Measurements from ENCODE around the gene MAP3K6. TPM values are rescaled to one million over a fixed set of nuclear protein-coding genes. Genes with fewer than 3 reads are reported as not detected.
"Not testable (repeated sequence)": the region's sequence is repeated elsewhere in the genome, so short reads cannot be mapped to it uniquely, and the experiment has no call there.

The MAP3K6 gene
- total RNA-seq, 1 donor from 2014 or later: 48.2 TPM

DNA sequence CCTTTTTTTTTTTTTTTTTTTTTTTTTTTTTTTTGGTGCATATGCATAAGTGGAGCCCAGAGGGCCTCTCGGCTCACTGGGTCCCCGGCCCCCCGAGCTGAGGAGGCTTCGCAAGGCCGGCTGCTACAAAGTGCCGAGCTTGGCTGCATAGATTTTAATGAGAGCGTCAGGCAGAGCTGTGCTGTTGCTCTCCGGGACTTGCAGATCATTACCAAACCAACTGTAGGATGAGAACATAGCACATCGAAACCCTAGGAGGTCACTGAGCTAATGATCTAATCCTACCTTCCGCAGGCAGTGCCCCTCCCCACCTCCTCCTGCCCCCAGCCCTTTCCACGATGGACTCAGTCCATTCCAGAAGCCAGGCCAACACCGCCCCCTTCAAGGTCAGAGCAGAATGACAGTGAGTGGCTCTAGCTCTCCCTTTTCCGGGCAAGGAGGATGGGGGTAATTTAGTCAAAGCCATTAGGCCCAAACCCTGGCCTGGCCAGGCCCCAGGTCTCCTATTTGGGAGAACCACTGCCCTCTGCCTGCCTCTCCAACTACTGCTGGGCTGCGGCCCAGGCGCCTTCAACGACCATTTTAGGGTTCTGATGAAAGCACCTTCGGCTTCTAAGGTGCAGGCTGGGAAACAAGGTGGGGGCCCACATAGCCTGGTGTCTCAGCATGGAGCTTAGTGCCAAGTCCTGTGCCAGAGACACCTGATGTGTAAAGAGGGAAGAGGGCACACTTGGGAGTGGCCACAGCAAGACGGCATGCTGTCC, 39.0 kb upstream of the MAP3K6 start:
- peaks cover 50% of the 10 kb centered on the region for H3K4me1 Mint-ChIP-seq (ENCODE audit: unreplicated experiment)
- H3K4me3 Mint-ChIP-seq (ENCODE audit: unreplicated experiment); DNase-seq (ENCODE audit: extremely low spot score, unreplicated experiment); H3K27me3 Mint-ChIP-seq (ENCODE audit: unreplicated experiment); H3K9me3 Mint-ChIP-seq (ENCODE audit: unreplicated experiment): not testable (repeated sequence)
- TF ChIP-seq, protein P1, sequence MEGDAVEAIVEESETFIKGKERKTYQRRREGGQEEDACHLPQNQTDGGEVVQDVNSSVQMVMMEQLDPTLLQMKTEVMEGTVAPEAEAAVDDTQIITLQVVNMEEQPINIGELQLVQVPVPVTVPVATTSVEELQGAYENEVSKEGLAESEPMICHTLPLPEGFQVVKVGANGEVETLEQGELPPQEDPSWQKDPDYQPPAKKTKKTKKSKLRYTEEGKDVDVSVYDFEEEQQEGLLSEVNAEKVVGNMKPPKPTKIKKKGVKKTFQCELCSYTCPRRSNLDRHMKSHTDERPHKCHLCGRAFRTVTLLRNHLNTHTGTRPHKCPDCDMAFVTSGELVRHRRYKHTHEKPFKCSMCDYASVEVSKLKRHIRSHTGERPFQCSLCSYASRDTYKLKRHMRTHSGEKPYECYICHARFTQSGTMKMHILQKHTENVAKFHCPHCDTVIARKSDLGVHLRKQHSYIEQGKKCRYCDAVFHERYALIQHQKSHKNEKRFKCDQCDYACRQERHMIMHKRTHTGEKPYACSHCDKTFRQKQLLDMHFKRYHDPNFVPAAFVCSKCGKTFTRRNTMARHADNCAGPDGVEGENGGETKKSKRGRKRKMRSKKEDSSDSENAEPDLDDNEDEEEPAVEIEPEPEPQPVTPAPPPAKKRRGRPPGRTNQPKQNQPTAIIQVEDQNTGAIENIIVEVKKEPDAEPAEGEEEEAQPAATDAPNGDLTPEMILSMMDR (IDR thresholded peaks at IDR 0.05): peak; percentile 10
- peaks cover 23% of the 10 kb centered on the region for H3K36me3 Mint-ChIP-seq (ENCODE audit: unreplicated experiment)
- peak overlapping the region; percentile 88 for H3K27ac Mint-ChIP-seq (ENCODE audit: unreplicated experiment)

DNA sequence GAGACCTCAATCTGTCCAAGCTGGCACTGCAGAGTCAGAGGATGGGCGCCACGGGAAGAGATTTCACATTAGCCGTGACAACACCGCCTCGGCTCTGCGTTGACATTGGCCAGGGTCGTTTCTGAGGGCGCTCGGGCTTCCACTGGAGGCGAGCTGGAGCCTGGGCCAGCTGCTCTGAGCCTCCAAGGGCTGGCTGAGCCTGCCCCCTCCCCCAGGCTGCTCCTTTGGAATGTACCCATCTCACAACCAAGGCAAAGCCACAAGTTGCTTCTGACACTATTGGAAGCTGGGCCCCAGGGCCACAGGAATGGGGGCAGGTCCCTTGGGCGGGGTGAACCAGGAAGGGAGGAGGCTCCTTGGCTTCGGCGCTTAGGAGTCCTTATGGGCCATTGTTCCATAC, 38.3 kb upstream of the MAP3K6 start:
- peaks cover 50% of the 10 kb centered on the region for H3K4me1 Mint-ChIP-seq (ENCODE audit: unreplicated experiment)
- TF ChIP-seq, protein P1 (IDR thresholded peaks at IDR 0.05): no peak
- no peak overlapping the region for H3K4me3 Mint-ChIP-seq (ENCODE audit: unreplicated experiment)
- no peaks in the 10 kb centered on the region for H3K9me3 Mint-ChIP-seq (ENCODE audit: unreplicated experiment)
- H3K27ac Mint-ChIP-seq (ENCODE audit: unreplicated experiment): peak overlapping the region; percentile 88
- DNase-seq (ENCODE audit: extremely low spot score, unreplicated experiment): no peak
- H3K27me3 Mint-ChIP-seq (ENCODE audit: unreplicated experiment): no peaks in the 10 kb centered on the region
- peaks cover 18% of the 10 kb centered on the region for H3K36me3 Mint-ChIP-seq (ENCODE audit: unreplicated experiment)

DNA sequence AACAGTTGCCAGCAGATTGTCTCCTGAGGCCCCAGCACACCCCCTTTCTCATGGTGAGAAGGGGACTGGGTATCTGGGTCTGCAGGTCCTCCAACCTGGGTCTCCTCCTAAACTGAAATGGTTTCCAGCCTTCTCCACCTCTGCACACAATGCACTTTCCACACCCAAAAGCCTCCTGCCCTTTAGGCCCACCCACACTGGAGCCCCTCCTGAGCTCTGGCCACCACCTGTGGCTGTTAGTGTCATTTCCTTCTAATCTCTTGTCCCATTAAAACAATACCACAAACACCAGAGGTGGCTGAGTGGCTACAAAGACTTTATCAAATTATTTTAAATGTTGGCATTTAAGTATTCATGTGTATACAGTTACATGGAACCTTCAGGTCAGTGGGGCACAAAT, 37.2 kb upstream of the MAP3K6 start:
- Mint-ChIP-seq H3K4me3 (ENCODE audit: unreplicated experiment) (no peak overlapping the region), H3K4me1 (ENCODE audit: unreplicated experiment) (peaks cover 55% of the 10 kb centered on the region), H3K36me3 (ENCODE audit: unreplicated experiment) (peaks cover 18% of the 10 kb centered on the region), H3K27ac (ENCODE audit: unreplicated experiment) (peak overlapping the region; percentile 88), H3K9me3 (ENCODE audit: unreplicated experiment) (no peaks in the 10 kb centered on the region), H3K27me3 (ENCODE audit: unreplicated experiment) (no peaks in the 10 kb centered on the region)
- TF ChIP-seq, protein P1 (IDR thresholded peaks at IDR 0.05): no peak
- no peak for DNase-seq (ENCODE audit: extremely low spot score, unreplicated experiment)

DNA sequence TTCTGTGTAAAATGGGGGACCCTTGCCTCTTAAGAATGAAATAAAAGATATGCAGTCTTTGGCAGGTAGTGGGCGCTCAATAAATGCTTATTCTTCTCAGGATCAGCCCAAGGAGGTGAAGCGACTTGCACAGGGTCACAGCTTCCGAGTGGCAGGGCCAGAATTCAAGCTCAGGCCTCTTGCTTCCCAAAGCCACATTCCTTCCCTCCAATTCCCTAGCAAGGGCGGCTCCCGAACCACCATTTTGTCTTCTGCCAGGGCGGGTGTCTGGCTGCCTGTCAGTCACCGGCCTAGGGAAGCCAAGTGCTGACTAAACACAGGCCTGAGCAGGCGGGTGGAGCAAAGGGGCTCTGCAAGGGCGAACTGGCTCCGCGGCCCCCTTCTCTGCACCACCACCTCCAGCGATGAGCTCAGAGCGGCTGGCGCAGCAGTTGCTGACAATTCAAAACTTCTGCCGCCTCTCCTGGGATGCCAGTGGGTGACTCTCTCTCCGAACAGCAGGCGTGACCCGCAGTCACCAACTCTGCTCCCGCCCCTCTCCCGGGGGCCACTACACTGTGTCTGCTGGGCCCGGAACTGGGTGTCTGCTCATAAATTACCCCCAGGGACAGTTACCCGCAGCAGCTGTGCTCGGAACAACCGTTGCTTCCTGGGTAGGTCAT, 36.4 kb upstream of the MAP3K6 start:
- no peaks in the 10 kb centered on the region for H3K27me3 Mint-ChIP-seq (ENCODE audit: unreplicated experiment)
- peak; percentile 85 for DNase-seq (ENCODE audit: extremely low spot score, unreplicated experiment)
- H3K27ac Mint-ChIP-seq (ENCODE audit: unreplicated experiment): peak overlapping the region; percentile 88
- TF ChIP-seq, protein P1 (IDR thresholded peaks at IDR 0.05): peak; percentile 41
- H3K36me3 Mint-ChIP-seq (ENCODE audit: unreplicated experiment): peaks cover 12% of the 10 kb centered on the region
- H3K9me3 Mint-ChIP-seq (ENCODE audit: unreplicated experiment): no peaks in the 10 kb centered on the region
- H3K4me1 Mint-ChIP-seq (ENCODE audit: unreplicated experiment): peaks cover 59% of the 10 kb centered on the region
- no peak overlapping the region for H3K4me3 Mint-ChIP-seq (ENCODE audit: unreplicated experiment)

DNA sequence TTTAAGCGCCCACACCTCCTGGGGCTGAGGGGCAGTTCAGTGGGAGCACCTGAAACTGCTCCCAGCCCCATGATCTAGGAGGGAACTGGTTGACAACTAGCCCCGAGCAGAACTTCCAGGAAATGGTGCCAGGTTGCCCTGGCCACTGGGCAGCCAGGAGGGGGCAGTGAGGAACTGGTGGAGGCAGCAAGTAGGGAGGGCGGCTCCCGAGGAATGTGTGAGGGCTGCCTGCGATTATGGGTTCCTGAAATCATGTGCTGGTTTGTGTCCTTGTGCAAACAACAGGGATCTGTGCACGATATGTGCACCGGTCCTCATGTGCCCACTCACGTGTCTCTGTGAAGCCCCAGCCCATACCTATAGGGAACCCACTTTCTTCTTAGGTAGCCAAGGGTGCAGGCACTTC, 35.6 kb upstream of the MAP3K6 start:
- Mint-ChIP-seq H3K36me3 (ENCODE audit: unreplicated experiment) (peaks cover 4% of the 10 kb centered on the region), H3K4me3 (ENCODE audit: unreplicated experiment) (no peak overlapping the region), H3K27me3 (ENCODE audit: unreplicated experiment) (no peaks in the 10 kb centered on the region), H3K27ac (ENCODE audit: unreplicated experiment) (no peak overlapping the region), H3K4me1 (ENCODE audit: unreplicated experiment) (peaks cover 59% of the 10 kb centered on the region), H3K9me3 (ENCODE audit: unreplicated experiment) (no peaks in the 10 kb centered on the region)
- TF ChIP-seq, protein P1 (IDR thresholded peaks at IDR 0.05): peak; percentile 71
- peak; percentile 88 for DNase-seq (ENCODE audit: extremely low spot score, unreplicated experiment)
